GM23338 (cell line): ENCODE measurements around the gene PGM2. TPM values are rescaled to one million over a fixed set of nuclear protein-coding genes. Genes with fewer than 3 reads are reported as not detected.

Source experiments
- ATAC-seq: fragments of 200-7000 bp; cut with Tn5 transposase; 3 replicates; pipeline ENCODE4 v1.9.1; 2020
- DNase-seq: peaks from one replicate; pipeline ENCODE4 v3.0.0-alpha.2; 2015; ENCODE audit warnings: low spot score
- H2AFZ ChIP-seq: fragments of 200-600 bp; sonication (generic); 2 replicates; pipeline ENCODE4 v1.8.0; 2016; ENCODE audit warnings: antibody characterized with exemption, mild to moderate bottlenecking, moderate library complexity
- H3F3A ChIP-seq: fragments of 200-600 bp; sonication (generic); replicated peaks from 2 replicates; pipeline ENCODE4 v1.8.0; 2017; ENCODE audit warnings: antibody characterized with exemption, mixed run types, low read depth
- H3K27ac ChIP-seq: fragments of 200-600 bp; sonication (generic); 2 replicates; pipeline ENCODE4 v1.6.1; 2016; ENCODE audit warnings: low read depth
- H3K27me3 ChIP-seq: fragments of 200-600 bp; sonication (generic); 2 replicates; pipeline ENCODE4 v1.8.0; 2016; ENCODE audit warnings: mild to moderate bottlenecking, mixed run types, moderate library complexity; ENCODE audit not compliant: insufficient read depth
- H3K36me3 ChIP-seq: fragments of 200-600 bp; sonication (generic); 2 replicates; pipeline ENCODE4 v1.8.0; 2016; ENCODE audit warnings: mild to moderate bottlenecking; ENCODE audit not compliant: insufficient read depth
- H3K4me1 ChIP-seq: fragments of 200-600 bp; sonication (generic); 2 replicates; pipeline ENCODE4 v1.8.0; 2016; ENCODE audit warnings: mild to moderate bottlenecking, moderate library complexity; ENCODE audit not compliant: insufficient read depth
- H3K4me2 ChIP-seq: fragments of 200-600 bp; sonication (generic); 2 replicates; pipeline ENCODE4 v1.7.1; 2017; ENCODE audit warnings: mixed run types
- H3K4me3 ChIP-seq: fragments of 200-600 bp; sonication (generic); 2 replicates; pipeline ENCODE4 v1.6.1; 2016; ENCODE audit warnings: mixed run types
- H3K79me2 ChIP-seq: fragments of 200-600 bp; sonication (generic); replicated peaks from 2 replicates; pipeline ENCODE4 v1.8.0; 2017; ENCODE audit warnings: mild to moderate bottlenecking; ENCODE audit not compliant: insufficient read depth
- H3K9me2 ChIP-seq: fragments of 200-600 bp; sonication (generic); 2 replicates; pipeline ENCODE4 v1.8.0; 2017; ENCODE audit not compliant: insufficient read depth
- H4K20me1 ChIP-seq: fragments of 200-600 bp; sonication (generic); replicated peaks from 2 replicates; pipeline ENCODE4 v1.8.0; 2017; ENCODE audit warnings: mild to moderate bottlenecking; ENCODE audit not compliant: insufficient read depth
- H3K27ac Mint-ChIP-seq: 2 replicates; pipeline ENCODE4 v1.8.0; 2020; ENCODE audit warnings: inconsistent platforms, mild to moderate bottlenecking, moderate library complexity, mixed read lengths
- H3K27me3 Mint-ChIP-seq: 3 replicates; pipeline ENCODE4 v1.8.0; 2022; ENCODE audit warnings: low read depth, mild to moderate bottlenecking, moderate library complexity, mixed read lengths, inconsistent platforms; ENCODE audit not compliant: insufficient read depth, poor library complexity
- H3K36me3 Mint-ChIP-seq: 3 replicates; pipeline ENCODE4 v1.8.0; 2021; ENCODE audit warnings: low read depth, mild to moderate bottlenecking, inconsistent platforms, moderate library complexity, mixed read lengths
- H3K4me1 Mint-ChIP-seq: 3 replicates; pipeline ENCODE4 v1.8.0; 2020; ENCODE audit warnings: mild to moderate bottlenecking, inconsistent platforms, mixed read lengths
- H3K4me3 Mint-ChIP-seq: 3 replicates; pipeline ENCODE4 v1.8.0; 2021; ENCODE audit warnings: moderate library complexity, mild to moderate bottlenecking, inconsistent platforms, mixed read lengths
- H3K9me3 Mint-ChIP-seq: 3 replicates; pipeline ENCODE4 v1.8.0; 2020; ENCODE audit warnings: moderate library complexity, mild to moderate bottlenecking, inconsistent platforms, mixed read lengths
- CREB1 ChIP-seq: fragments of 250-450 bp; sonication (Bioruptor Pico); IDR thresholded peaks from 2 replicates; pipeline ENCODE4 v1.5.0; 2020; ENCODE audit warnings: low read depth, mild to moderate bottlenecking, moderate library complexity
- ETS1 ChIP-seq: IDR thresholded peaks from 2 replicates; pipeline ENCODE4 v1.6.1; 2016; ENCODE audit warnings: antibody characterized with exemption
- EZH2phosphoT487 ChIP-seq: fragments of 200-600 bp; sonication (generic); IDR thresholded peaks from one replicate; pipeline ENCODE4 v1.8.1; 2018; ENCODE audit warnings: antibody characterized with exemption; ENCODE audit not compliant: unreplicated experiment
- NANOG ChIP-seq: IDR thresholded peaks from 2 replicates; pipeline ENCODE4 v1.6.1; 2016; ENCODE audit warnings: antibody characterized with exemption, borderline replicate concordance
- POLR2AphosphoS5 ChIP-seq: IDR thresholded peaks from 2 replicates; pipeline ENCODE4 v1.6.1; 2016; ENCODE audit warnings: antibody characterized with exemption, low read depth
- REST ChIP-seq: IDR thresholded peaks from one replicate; pipeline ENCODE4 v1.6.1; 2018; ENCODE audit warnings: antibody characterized with exemption; ENCODE audit not compliant: unreplicated experiment
- STAT1 ChIP-seq: IDR thresholded peaks from one replicate; pipeline ENCODE4 v1.6.1; 2016; ENCODE audit warnings: antibody characterized with exemption; ENCODE audit not compliant: unreplicated experiment
- ZNF114 ChIP-seq: fragments of 250-450 bp; sonication (Bioruptor Pico); IDR thresholded peaks from 2 replicates; pipeline ENCODE4 v1.5.0; 2020; ENCODE audit warnings: mild to moderate bottlenecking, moderate library complexity
- ZNF331 ChIP-seq: fragments of 250-450 bp; sonication (Bioruptor Pico); IDR thresholded peaks from 2 replicates; pipeline ENCODE4 v1.5.0; 2020; ENCODE audit warnings: low read depth, mild to moderate bottlenecking, moderate library complexity
- polyA plus RNA-seq: library from polyadenylated mRNA; unstranded; fragments of >200 nt; fragmentation: Nextera tagmentation; extraction: Ambion mirVana; gene quantifications from 2 replicates; pipeline ENCODE4 v1.2.1, GENCODE V29; 2016
- total RNA-seq: library from RNA; depleted of rRNA; stranded (reverse); fragments of >200 nt; shearing (Covaris generic); gene quantifications from 2 replicates; pipeline ENCODE4 v1.2.3, GENCODE V29; 2014
- TF ChIP-seq, protein P1 (sequence below), 2 experiments: fragments of 200-600 bp in 1 of 2; sonication (generic) in 1 of 2; conservative IDR thresholded peaks; 2 replicates each; pipeline versions ENCODE4 v1.5.1 to v1.6.1; 2016 to 2017; ENCODE audit warnings: antibody characterized with exemption in 2 of 2, low read depth in 2 of 2, mild to moderate bottlenecking in 2 of 2, moderate library complexity in 1 of 2

The PGM2 gene
- total and polyA plus RNA-seq, 2 experiments from 2014 or later: 11.4 to 30.8 TPM

DNA sequence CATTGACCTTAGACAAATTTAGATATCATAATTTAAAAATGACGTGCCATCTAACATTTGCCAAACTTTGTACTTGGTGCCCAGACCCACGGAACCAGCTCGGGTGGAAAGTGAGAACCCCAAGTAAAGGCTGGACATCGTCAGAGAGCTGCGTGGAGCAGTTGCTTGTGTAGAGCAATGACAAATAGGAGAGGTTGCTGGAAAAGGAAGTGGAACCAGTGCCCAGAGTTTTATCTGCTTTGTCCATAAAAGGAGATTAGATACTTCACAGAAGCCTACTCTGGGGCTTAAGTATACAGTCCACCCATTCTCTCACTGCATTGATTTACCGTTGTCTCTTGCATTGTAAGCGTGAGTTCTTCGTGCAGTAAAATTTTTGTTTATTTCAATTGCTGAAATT lies 59.0 kb downstream of the PGM2 start:
- DNase-seq (no peak), ATAC-seq (no peak)
- H3K27me3 ChIP-seq: peaks cover 33% of the 10 kb centered on the region

GRCh38 chr4:37889849-37890800 lies 63.6 kb downstream of the PGM2 start:
- Mint-ChIP-seq H3K4me3 (peak overlapping the region; percentile 80), H3K36me3 (no peaks in the 10 kb centered on the region), H3K27me3 (peaks cover 27% of the 10 kb centered on the region), H3K4me1 (peaks cover 13% of the 10 kb centered on the region), H3K9me3 (no peaks in the 10 kb centered on the region), H3K27ac (no peak overlapping the region)
- no peak overlapping the region for H3K27ac ChIP-seq
- H3F3A ChIP-seq: no peaks in the 10 kb centered on the region
- peaks cover 54% of the 10 kb centered on the region for H3K27me3 ChIP-seq
- peak; percentile 62 for DNase-seq
- peak overlapping the region; percentile 99 for H3K4me2 ChIP-seq
- peaks cover 9% of the 10 kb centered on the region; the same call in 1 of the 2 replicates for H3K4me1 ChIP-seq
- no peaks in the 10 kb centered on the region for H3K36me3 ChIP-seq
- H3K79me2 ChIP-seq: no peaks in the 10 kb centered on the region
- no peaks in the 10 kb centered on the region; the same call in 1 of the 2 replicates for H3K9me2 ChIP-seq
- no peaks in the 10 kb centered on the region for H4K20me1 ChIP-seq
- peak overlapping the region; percentile 96 for H2AFZ ChIP-seq
- peak; percentile 44 for ATAC-seq
- peak overlapping the region; percentile 85 for H3K4me3 ChIP-seq
- TF ChIP-seq ZNF331 (no peak), REST (no peak), CREB1 (CRISPR knock-in tag) (no peak), POLR2AphosphoS5 (0 out of 2 replicates have a peak, but pooled peaks have one; percentile 24), ETS1 (no peak), EZH2phosphoT487 (no peak), ZNF114 (CRISPR knock-in tag) (no peak), STAT1 (no peak)

More for the DNA sequence above, 59.0 kb downstream of the PGM2 start:
- Mint-ChIP-seq H3K4me3 (no peak overlapping the region), H3K27me3 (peaks cover 19% of the 10 kb centered on the region), H3K36me3 (no peaks in the 10 kb centered on the region), H3K9me3 (no peaks in the 10 kb centered on the region), H3K4me1 (peaks cover 8% of the 10 kb centered on the region), H3K27ac (no peak overlapping the region)
- Histone ChIP-seq H3K4me3 (no peak overlapping the region), H2AFZ (no peak overlapping the region), H4K20me1 (no peaks in the 10 kb centered on the region), H3K79me2 (no peaks in the 10 kb centered on the region), H3K9me2 (no peaks in the 10 kb centered on the region; the same call in 1 of the 2 replicates), H3K27ac (no peak overlapping the region), H3F3A (no peaks in the 10 kb centered on the region), H3K36me3 (no peaks in the 10 kb centered on the region), H3K4me1 (no peaks in the 10 kb centered on the region; the same call in 1 of the 2 replicates), H3K4me2 (no peak overlapping the region)
- TF ChIP-seq ZNF331 (no peak), CREB1 (CRISPR knock-in tag) (no peak), ETS1 (no peak), EZH2phosphoT487 (no peak), NANOG (no peak), STAT1 (no peak)
- TF ChIP-seq, protein P1, sequence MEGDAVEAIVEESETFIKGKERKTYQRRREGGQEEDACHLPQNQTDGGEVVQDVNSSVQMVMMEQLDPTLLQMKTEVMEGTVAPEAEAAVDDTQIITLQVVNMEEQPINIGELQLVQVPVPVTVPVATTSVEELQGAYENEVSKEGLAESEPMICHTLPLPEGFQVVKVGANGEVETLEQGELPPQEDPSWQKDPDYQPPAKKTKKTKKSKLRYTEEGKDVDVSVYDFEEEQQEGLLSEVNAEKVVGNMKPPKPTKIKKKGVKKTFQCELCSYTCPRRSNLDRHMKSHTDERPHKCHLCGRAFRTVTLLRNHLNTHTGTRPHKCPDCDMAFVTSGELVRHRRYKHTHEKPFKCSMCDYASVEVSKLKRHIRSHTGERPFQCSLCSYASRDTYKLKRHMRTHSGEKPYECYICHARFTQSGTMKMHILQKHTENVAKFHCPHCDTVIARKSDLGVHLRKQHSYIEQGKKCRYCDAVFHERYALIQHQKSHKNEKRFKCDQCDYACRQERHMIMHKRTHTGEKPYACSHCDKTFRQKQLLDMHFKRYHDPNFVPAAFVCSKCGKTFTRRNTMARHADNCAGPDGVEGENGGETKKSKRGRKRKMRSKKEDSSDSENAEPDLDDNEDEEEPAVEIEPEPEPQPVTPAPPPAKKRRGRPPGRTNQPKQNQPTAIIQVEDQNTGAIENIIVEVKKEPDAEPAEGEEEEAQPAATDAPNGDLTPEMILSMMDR (conservative IDR thresholded peaks at IDR 0.05; ENCODE audit: low read depth in 2 of 2): no peak
